HEK293 (cell line): ENCODE results near the gene SERINC4.

ENCODE experiments used
- CTCF ChIP-seq: fragments of 450-650 bp; formaldehyde crosslinking; IDR thresholded peaks from 2 replicates; pipeline ENCODE4 v1.5.1; 2016; ENCODE audit warnings: missing biosample characterization, missing genetic modification characterization
- ZNF112 ChIP-seq: fragments of 450-650 bp; formaldehyde crosslinking; IDR thresholded peaks from 2 replicates; pipeline ENCODE4 v1.5.0; 2017; ENCODE audit warnings: missing biosample characterization, missing genetic modification characterization
- ZNF423 ChIP-seq: fragments of 450-650 bp; formaldehyde crosslinking; IDR thresholded peaks from 2 replicates; pipeline ENCODE4 v1.5.1; 2016; ENCODE audit warnings: missing biosample characterization, missing genetic modification characterization
- ZNF521 ChIP-seq: fragments of 450-650 bp; formaldehyde crosslinking; IDR thresholded peaks from 2 replicates; pipeline ENCODE4 v1.5.1; 2017; ENCODE audit warnings: missing biosample characterization, mild to moderate bottlenecking, missing genetic modification characterization
- TF ChIP-seq, protein P1 (sequence below): sonication (generic); formaldehyde crosslinking; IDR thresholded peaks from 2 replicates; pipeline ENCODE4 v1.8.1; 2022; ENCODE audit warnings: mild to moderate bottlenecking, moderate library complexity, missing genetic modification reagents

- TF ChIP-seq CTCF: no peak
- no peak for TF ChIP-seq ZNF521 (tag by site-specific recombination)
- no peak for TF ChIP-seq ZNF112
- TF ChIP-seq ZNF423: no peak
- TF ChIP-seq, protein P1, sequence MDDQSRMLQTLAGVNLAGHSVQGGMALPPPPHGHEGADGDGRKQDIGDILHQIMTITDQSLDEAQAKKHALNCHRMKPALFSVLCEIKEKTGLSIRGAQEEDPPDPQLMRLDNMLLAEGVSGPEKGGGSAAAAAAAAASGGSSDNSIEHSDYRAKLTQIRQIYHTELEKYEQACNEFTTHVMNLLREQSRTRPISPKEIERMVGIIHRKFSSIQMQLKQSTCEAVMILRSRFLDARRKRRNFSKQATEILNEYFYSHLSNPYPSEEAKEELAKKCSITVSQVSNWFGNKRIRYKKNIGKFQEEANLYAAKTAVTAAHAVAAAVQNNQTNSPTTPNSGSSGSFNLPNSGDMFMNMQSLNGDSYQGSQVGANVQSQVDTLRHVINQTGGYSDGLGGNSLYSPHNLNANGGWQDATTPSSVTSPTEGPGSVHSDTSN: no peak
Measured at GRCh38 chr15:43748376-43748775, 51.6 kb downstream of the SERINC4 start.
